Sigmoid colon (tissue), 7 donors: Measurements from ENCODE around the gene ACY1. TPM values are rescaled to one million over a fixed set of nuclear protein-coding genes. Genes with fewer than 3 reads are reported as not detected.
A peak's percentile ranks its signal among the peaks of the same experiment; 100 is the strongest.

Experiments
- DNase-seq: peaks from one replicate; pipeline ENCODE4 v3.0.0-alpha.2; 2019
- H3K27ac ChIP-seq, 4 donors: fragments of 200-600 bp; sonication (generic); one replicate each; pipeline ENCODE4 v1.5.1; 2016 to 2019; ENCODE audit warnings: mild to moderate bottlenecking in 1 of 4
- H3K27me3 ChIP-seq, 3 donors: fragments of 200-600 bp; sonication (generic); one replicate each; pipeline ENCODE4 v1.5.1; 2019; ENCODE audit warnings: mild to moderate bottlenecking in 1 of 3
- H3K36me3 ChIP-seq, 4 donors: fragments of 200-600 bp; sonication (generic); one replicate each; pipeline ENCODE4 v1.5.1; 2016 to 2019
- H3K4me1 ChIP-seq, 4 donors: fragments of 200-600 bp; sonication (generic); one replicate each; pipeline ENCODE4 v1.5.1; 2017 to 2019
- H3K4me3 ChIP-seq, 4 donors: fragments of 200-600 bp; sonication (generic); one replicate each; pipeline ENCODE4 v1.5.1; 2017 to 2019; ENCODE audit warnings: mild to moderate bottlenecking in 2 of 4, moderate library complexity in 1 of 4
- H3K9me3 ChIP-seq, 4 donors: fragments of 200-600 bp in 3 of 4; sonication (generic) in 3 of 4; one replicate each; pipeline versions ENCODE4 v1.5.1 to v1.6.1; 2013 to 2019
- CTCF ChIP-seq, 4 experiments: fragments of 450-650 bp in 3 of 4; fragments of 200-600 bp in 1 of 4; IDR thresholded peaks; one replicate each; pipeline ENCODE4 v1.5.1; 2016 to 2019; ENCODE audit warnings: antibody characterized with exemption in 4 of 4, mild to moderate bottlenecking in 3 of 4, moderate library complexity in 2 of 4
- EP300 ChIP-seq, 4 donors: sonication (generic); formaldehyde crosslinking; IDR thresholded peaks; one replicate each; pipeline ENCODE4 v1.6.1; 2017; ENCODE audit warnings: antibody characterized with exemption in 4 of 4
- POLR2A ChIP-seq, 2 donors: fragments of 450-650 bp; IDR thresholded peaks; one replicate each; pipeline ENCODE4 v1.6.1; 2016; ENCODE audit warnings: antibody characterized with exemption in 2 of 2, mild to moderate bottlenecking in 2 of 2, moderate library complexity in 2 of 2
- POLR2AphosphoS5 ChIP-seq, 4 donors: sonication (generic); formaldehyde crosslinking; IDR thresholded peaks; one replicate each; pipeline ENCODE4 v1.6.1; 2017; ENCODE audit warnings: antibody characterized with exemption in 4 of 4
- WGBS, 2 donors: extraction: QIAGEN DNeasy Blood & Tissue Kit; methylation state at CpG; one replicate each; pipeline ENCODE4 v1.1.7; 2013; 5-methylcytosine and 5-hydroxymethylcytosine counted together
- intact Hi-C: fragments of 100-400 bp; cut with DNase I; formaldehyde crosslinking; loops from one replicate; pipeline ENCODE4 v1.15.1; 2023
- polyA plus RNA-seq, 3 donors: library from polyadenylated mRNA; stranded (reverse); fragments of 200-250 nt; gene quantifications; one replicate each; pipeline ENCODE4 v1.2.3, GENCODE V29; 2013
- total RNA-seq, 4 donors: library from RNA; depleted of rRNA; stranded (reverse); fragments of >200 nt; gene quantifications; one replicate each; pipeline ENCODE4 v1.1.0, GENCODE V29; 2016
- donor health status: healthy with polysubstance abuse.
- donor health status: Bipolar disorder and iron deficiency.
- donor health status: healthy.

ACY1 gene
- total and polyA plus RNA-seq, 7 donors, result 1.4 to 279 (median 25.3) TPM

- no peak for DNase-seq
- no peaks in the 10 kb centered on the region for H3K9me3 ChIP-seq
- peaks cover 0 to 26% (median 21%) of the 10 kb centered on the region in 4 donors for H3K4me1 ChIP-seq
- H3K4me3 ChIP-seq, result peak overlapping the region; percentile 46 to 72 (median 59)
- WGBS, 2 donors, result 71 to 74% methylated on average over 22 of the region's 22 CpGs
- H3K27ac ChIP-seq, result peak overlapping the region; percentile 93 to 96 (median 94)
- TF ChIP-seq POLR2A (IDR thresholded peaks at IDR 0.05) (no peak), POLR2AphosphoS5 (IDR thresholded peaks at IDR 0.05) (no peak), EP300 (IDR thresholded peaks at IDR 0.05) (no peak), CTCF (IDR thresholded peaks at IDR 0.05) (no peak)
- H3K27me3 ChIP-seq, result no peaks in the 10 kb centered on the region
- peaks cover 0 to 7% (median 0%) of the 10 kb centered on the region in 4 donors for H3K36me3 ChIP-seq
- intact Hi-C loops, result no loop called here
Measured at GRCh38 chr3:51983578-51984268, 388 bp downstream of the ACY1 start.

GRCh38 chr3:51984269-51984647, 923 bp downstream of the ACY1 start:
- H3K4me1 ChIP-seq, result peaks cover 0 to 26% (median 21%) of the 10 kb centered on the region in 4 donors
- no peak for DNase-seq
- H3K9me3 ChIP-seq, result no peaks in the 10 kb centered on the region
- no peak for TF ChIP-seq POLR2AphosphoS5 (IDR thresholded peaks at IDR 0.05)
- TF ChIP-seq CTCF (IDR thresholded peaks at IDR 0.05), result no peak
- TF ChIP-seq EP300 (IDR thresholded peaks at IDR 0.05), result no peak
- no peak for TF ChIP-seq POLR2A (IDR thresholded peaks at IDR 0.05)
- peak overlapping the region; percentile 93 to 96 (median 94) for H3K27ac ChIP-seq
- H3K27me3 ChIP-seq, result no peaks in the 10 kb centered on the region
- H3K36me3 ChIP-seq, result peaks cover 0 to 7% (median 0%) of the 10 kb centered on the region in 4 donors
- intact Hi-C loops, result no loop called here
- H3K4me3 ChIP-seq, result no peak overlapping the region

GRCh38 chr3:51985063-51985462, 1.7 kb downstream of the ACY1 start:
- Histone ChIP-seq H3K27me3 (no peaks in the 10 kb centered on the region), H3K36me3 (peaks cover 0 to 6% (median 0%) of the 10 kb centered on the region in 4 donors), H3K9me3 (no peaks in the 10 kb centered on the region), H3K4me1 (peaks cover 0 to 31% (median 21%) of the 10 kb centered on the region in 4 donors), H3K27ac (no peak overlapping the region), H3K4me3 (no peak overlapping the region)
- 90 to 93% methylated on average over 6 of the region's 6 CpGs for WGBS, 2 donors
- TF ChIP-seq POLR2AphosphoS5 (IDR thresholded peaks at IDR 0.05), result no peak
- TF ChIP-seq CTCF (IDR thresholded peaks at IDR 0.05), result no peak
- TF ChIP-seq POLR2A (IDR thresholded peaks at IDR 0.05), result no peak
- TF ChIP-seq EP300 (IDR thresholded peaks at IDR 0.05), result no peak
- DNase-seq, result no peak
- intact Hi-C loops, result no loop called here

GRCh38 chr3:51986010-51986947, 2.9 kb downstream of the ACY1 start:
- Histone ChIP-seq H3K4me1 (peaks cover 0 to 31% (median 21%) of the 10 kb centered on the region in 4 donors), H3K36me3 (peaks cover 0 to 2% (median 0%) of the 10 kb centered on the region in 4 donors), H3K27me3 (no peaks in the 10 kb centered on the region), H3K4me3 (no peak overlapping the region), H3K27ac (no peak overlapping the region), H3K9me3 (no peaks in the 10 kb centered on the region)
- intact Hi-C loops, result no loop called here
- TF ChIP-seq POLR2AphosphoS5 (IDR thresholded peaks at IDR 0.05) (no peak), EP300 (IDR thresholded peaks at IDR 0.05) (no peak), POLR2A (IDR thresholded peaks at IDR 0.05) (no peak), CTCF (IDR thresholded peaks at IDR 0.05) (no peak)
- no peak for DNase-seq
- WGBS, 2 donors, result 43 to 75% methylated on average over 12 of the region's 12 CpGs
